Measurements from ENCODE around the gene NR3C2. TPM values are rescaled to one million over a fixed set of nuclear protein-coding genes. Genes with fewer than 3 reads are reported as not detected.

The NR3C2 gene
- total and polyA plus RNA-seq, 8 donors = 2.0 to 36.4 (median 16.9) TPM

GRCh38 chr4:148110169-148110568 lies 332.0 kb downstream of the NR3C2 start:
- 95 to 98% (median 97%) methylated on average over 3 of the region's 3 CpGs for WGBS, 5 donors
- peaks cover 23 to 83% (median 67%) of the 10 kb centered on the region in 4 donors for H3K36me3 ChIP-seq
- no peaks in the 10 kb centered on the region for H3K27me3 ChIP-seq
- DNase-seq = no peak
- intact Hi-C loops (cut with DNase I; ENCODE audit: low total_unique reads) = no loop called here
- H3K27ac ChIP-seq = no peak overlapping the region
- peaks cover 0 to 9% (median 2%) of the 10 kb centered on the region in 4 donors for H3K9me3 ChIP-seq
- TF ChIP-seq EP300 (IDR thresholded peaks at IDR 0.05) (no peak), POLR2AphosphoS5 (IDR thresholded peaks at IDR 0.05) (no peak), POLR2A (IDR thresholded peaks at IDR 0.05) (no peak)
- TF ChIP-seq, protein P1, sequence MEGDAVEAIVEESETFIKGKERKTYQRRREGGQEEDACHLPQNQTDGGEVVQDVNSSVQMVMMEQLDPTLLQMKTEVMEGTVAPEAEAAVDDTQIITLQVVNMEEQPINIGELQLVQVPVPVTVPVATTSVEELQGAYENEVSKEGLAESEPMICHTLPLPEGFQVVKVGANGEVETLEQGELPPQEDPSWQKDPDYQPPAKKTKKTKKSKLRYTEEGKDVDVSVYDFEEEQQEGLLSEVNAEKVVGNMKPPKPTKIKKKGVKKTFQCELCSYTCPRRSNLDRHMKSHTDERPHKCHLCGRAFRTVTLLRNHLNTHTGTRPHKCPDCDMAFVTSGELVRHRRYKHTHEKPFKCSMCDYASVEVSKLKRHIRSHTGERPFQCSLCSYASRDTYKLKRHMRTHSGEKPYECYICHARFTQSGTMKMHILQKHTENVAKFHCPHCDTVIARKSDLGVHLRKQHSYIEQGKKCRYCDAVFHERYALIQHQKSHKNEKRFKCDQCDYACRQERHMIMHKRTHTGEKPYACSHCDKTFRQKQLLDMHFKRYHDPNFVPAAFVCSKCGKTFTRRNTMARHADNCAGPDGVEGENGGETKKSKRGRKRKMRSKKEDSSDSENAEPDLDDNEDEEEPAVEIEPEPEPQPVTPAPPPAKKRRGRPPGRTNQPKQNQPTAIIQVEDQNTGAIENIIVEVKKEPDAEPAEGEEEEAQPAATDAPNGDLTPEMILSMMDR (IDR thresholded peaks at IDR 0.05) = no peak
- H3K4me1 ChIP-seq = no peaks in the 10 kb centered on the region
- H3K4me3 ChIP-seq = no peak overlapping the region

DNA sequence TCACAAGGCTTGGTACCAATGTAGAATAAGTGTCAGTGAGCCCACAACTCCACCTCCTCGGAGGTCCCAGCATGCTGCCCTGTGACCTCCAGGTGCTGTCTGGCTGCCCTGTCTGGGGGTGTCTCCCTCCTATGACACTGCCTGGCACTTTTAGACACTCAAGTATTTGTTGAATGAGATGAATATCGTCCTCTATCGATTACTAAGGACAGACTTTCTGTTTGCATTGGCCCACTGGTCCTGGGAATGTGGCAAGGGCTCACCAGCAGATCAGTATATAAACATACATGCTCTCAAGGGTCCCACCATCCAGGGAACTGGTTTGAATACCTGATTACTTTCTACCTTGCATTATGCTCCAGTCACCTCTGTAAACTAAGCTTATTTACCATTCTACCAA lies 333.0 kb downstream of the NR3C2 start:
- WGBS, 5 donors = 86 to 92% (median 88%) methylated on average over 3 of the region's 3 CpGs
- Histone ChIP-seq H3K4me1 (no peaks in the 10 kb centered on the region), H3K4me3 (no peak overlapping the region), H3K36me3 (peaks cover 23 to 89% (median 67%) of the 10 kb centered on the region in 4 donors), H3K27ac (no peak overlapping the region), H3K27me3 (no peaks in the 10 kb centered on the region), H3K9me3 (peaks cover 0 to 9% (median 2%) of the 10 kb centered on the region in 4 donors)
- no peak for DNase-seq
- intact Hi-C loops (cut with DNase I; ENCODE audit: low total_unique reads) = no loop called here
- TF ChIP-seq POLR2AphosphoS5 (IDR thresholded peaks at IDR 0.05) = no peak

DNA sequence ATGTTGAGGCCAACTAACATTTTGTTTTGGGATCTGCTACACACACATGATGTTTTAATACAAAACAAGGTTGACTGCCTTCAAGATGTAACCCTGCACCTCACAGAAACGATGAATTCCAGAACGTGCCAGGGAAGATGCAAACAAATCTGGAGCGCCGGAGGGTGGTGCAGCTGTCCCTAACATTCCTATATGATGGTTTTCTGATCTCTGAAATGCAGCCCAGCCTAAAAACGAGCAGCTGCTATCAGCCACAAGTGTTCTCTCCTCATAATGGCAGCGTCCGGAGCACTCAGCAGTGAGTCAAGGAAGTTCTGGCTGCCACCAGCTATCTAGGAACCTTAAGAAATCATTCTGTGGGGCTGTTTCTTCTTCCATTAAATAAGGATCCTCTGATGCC lies 333.4 kb downstream of the NR3C2 start:
- no peak for DNase-seq

GRCh38 chr4:148103597-148104355 lies 338.4 kb downstream of the NR3C2 start:
- intact Hi-C loops (cut with DNase I; ENCODE audit: low total_unique reads) = no loop called here
- no peak for TF ChIP-seq POLR2AphosphoS5 (IDR thresholded peaks at IDR 0.05)
- TF ChIP-seq, protein P1 (IDR thresholded peaks at IDR 0.05) = no peak
- no peak for TF ChIP-seq EP300 (IDR thresholded peaks at IDR 0.05)
- TF ChIP-seq POLR2A (IDR thresholded peaks at IDR 0.05) = no peak
- Histone ChIP-seq H3K4me1 (no peaks in the 10 kb centered on the region), H3K36me3 (peaks cover 3 to 49% (median 36%) of the 10 kb centered on the region in 4 donors), H3K9me3 (peaks cover 0 to 9% (median 2%) of the 10 kb centered on the region in 4 donors), H3K4me3 (no peak overlapping the region), H3K27ac (no peak overlapping the region), H3K27me3 (no peaks in the 10 kb centered on the region)
- 93 to 98% (median 96%) methylated on average over 7 of the region's 7 CpGs for WGBS, 5 donors
- no peak for DNase-seq

More for the DNA sequence above, 333.4 kb downstream of the NR3C2 start:
- no peak overlapping the region for H3K27ac ChIP-seq
- H3K36me3 ChIP-seq = peaks cover 21 to 85% (median 66%) of the 10 kb centered on the region in 4 donors
- H3K4me3 ChIP-seq = no peak overlapping the region
- intact Hi-C loops (cut with DNase I; ENCODE audit: low total_unique reads) = no loop called here
- 84 to 93% (median 92%) methylated on average over 7 of the region's 7 CpGs for WGBS, 5 donors
- no peaks in the 10 kb centered on the region for H3K27me3 ChIP-seq
- H3K4me1 ChIP-seq = no peaks in the 10 kb centered on the region
- H3K9me3 ChIP-seq = peaks cover 0 to 9% (median 2%) of the 10 kb centered on the region in 4 donors
- no peak for TF ChIP-seq EP300 (IDR thresholded peaks at IDR 0.05)
- TF ChIP-seq, protein P1 (IDR thresholded peaks at IDR 0.05) = no peak
- TF ChIP-seq POLR2A (IDR thresholded peaks at IDR 0.05) = no peak
- TF ChIP-seq POLR2AphosphoS5 (IDR thresholded peaks at IDR 0.05) = no peak

DNA sequence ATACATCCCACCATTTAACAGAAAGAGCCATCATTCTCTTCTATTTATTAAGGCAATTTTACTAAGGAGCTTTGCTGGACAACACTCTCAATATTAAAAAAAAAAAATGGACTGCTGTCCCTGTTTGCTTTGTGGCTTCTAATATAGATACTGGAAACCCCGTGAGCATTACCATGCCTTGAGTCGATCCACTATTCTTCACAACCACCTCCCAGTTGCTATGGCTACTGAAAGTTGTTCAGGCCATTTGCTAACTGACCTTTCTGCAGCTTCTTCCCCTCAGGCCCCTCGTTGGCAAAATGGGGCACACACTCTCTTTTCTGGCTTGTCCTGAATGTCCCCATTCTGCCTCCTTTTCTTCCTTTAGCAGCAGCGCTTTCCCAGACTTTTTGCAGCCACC lies 340.4 kb downstream of the NR3C2 start:
- 32 to 63% (median 56%) methylated on average over 4 of the region's 4 CpGs for WGBS, 5 donors
- H3K27ac ChIP-seq = no peak overlapping the region
- peaks cover 0 to 34% (median 29%) of the 10 kb centered on the region in 4 donors for H3K36me3 ChIP-seq
- H3K4me1 ChIP-seq = no peaks in the 10 kb centered on the region
- no peaks in the 10 kb centered on the region for H3K27me3 ChIP-seq
- no peak for DNase-seq
- intact Hi-C loops (cut with DNase I; ENCODE audit: low total_unique reads) = no loop called here
- H3K4me3 ChIP-seq = no peak overlapping the region
- peaks cover 0 to 4% (median 2%) of the 10 kb centered on the region in 4 donors for H3K9me3 ChIP-seq
- TF ChIP-seq POLR2AphosphoS5 (IDR thresholded peaks at IDR 0.05) (no peak), EP300 (IDR thresholded peaks at IDR 0.05) (no peak)
- TF ChIP-seq, protein P1 (IDR thresholded peaks at IDR 0.05) = no peak

All from stomach (tissue), 9 donors.